ENCODE measurements around the gene FMO4.

The FMO4 gene

DNA sequence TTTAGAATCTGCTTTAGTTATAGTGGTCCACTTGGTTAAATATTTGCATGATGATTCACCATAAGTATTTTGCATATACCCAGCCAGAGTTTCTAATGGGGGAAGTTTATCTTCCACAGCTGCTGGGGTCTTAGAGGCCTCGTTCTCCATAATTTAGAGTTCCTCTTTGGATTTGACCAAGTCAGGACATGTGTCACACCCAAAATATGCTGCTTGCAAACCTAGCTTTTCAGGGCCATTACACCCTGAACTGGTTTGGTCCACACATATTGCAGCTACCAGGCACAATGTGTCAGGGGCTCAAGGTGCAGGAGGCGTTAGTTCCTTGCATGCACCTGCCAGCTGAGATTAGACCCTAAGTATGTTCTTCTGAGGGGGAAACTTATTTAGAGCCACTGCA, 17.1 kb upstream of the FMO4 start:
- no peak for DNase-seq (ENCODE audit: low spot score)
- in situ Hi-C loops (cut with MboI; ENCODE audit: low sequenced_read_pairs, unreplicated experiment): no loop called here

DNA sequence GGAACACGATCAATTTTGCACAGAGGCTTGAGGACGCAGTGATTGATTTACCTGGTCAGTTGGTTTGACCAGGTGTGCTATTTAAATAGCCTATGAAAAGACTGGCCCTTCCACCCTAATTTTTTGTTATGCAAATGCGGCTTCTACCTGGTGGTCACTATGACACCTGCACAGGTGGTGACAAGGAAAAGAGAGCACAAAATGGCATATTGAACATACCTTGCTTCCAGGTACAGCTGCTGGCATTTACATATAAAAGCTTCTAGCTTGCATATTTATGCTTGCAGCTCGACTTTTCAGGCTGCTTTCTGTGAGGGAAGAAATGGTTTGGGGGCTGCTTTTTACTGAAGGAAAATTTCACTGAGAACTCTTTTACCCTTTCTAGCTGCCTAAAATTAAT, 15.3 kb upstream of the FMO4 start:
- DNase-seq (ENCODE audit: low spot score): no peak
- in situ Hi-C loops (cut with MboI; ENCODE audit: low sequenced_read_pairs, unreplicated experiment): no loop called here
- TF ChIP-seq CTCF (IDR thresholded peaks at IDR 0.05; ENCODE audit: borderline replicate concordance, control extremely low read depth, extremely low read depth, insufficient read depth, missing control alignments): no peak

More for the DNA sequence above, 17.1 kb upstream of the FMO4 start:
- no peak for TF ChIP-seq CTCF (IDR thresholded peaks at IDR 0.05; ENCODE audit: borderline replicate concordance, control extremely low read depth, extremely low read depth, insufficient read depth, missing control alignments)

DNA sequence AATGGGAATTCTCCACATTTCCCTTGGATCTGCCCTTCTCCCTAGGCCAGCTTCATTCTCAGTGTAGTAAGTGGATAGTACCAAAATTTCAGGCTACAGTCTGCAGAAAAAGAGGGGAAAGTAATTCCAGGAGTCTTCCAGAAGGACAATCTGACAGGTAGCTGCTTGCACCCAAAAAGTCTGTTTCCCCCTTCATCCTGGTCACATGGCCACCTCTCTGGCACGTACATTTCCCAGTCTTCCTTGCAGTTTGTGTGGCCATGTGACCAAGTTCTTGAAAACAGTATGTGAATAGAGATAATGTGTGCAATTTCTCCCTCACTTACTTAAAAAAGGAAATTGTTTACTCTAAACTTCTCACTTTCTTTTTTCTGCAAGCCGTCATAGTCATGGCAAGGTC, 14.6 kb upstream of the FMO4 start:
- TF ChIP-seq CTCF (IDR thresholded peaks at IDR 0.05; ENCODE audit: borderline replicate concordance, control extremely low read depth, extremely low read depth, insufficient read depth, missing control alignments): no peak
- in situ Hi-C loops (cut with MboI; ENCODE audit: low sequenced_read_pairs, unreplicated experiment): no loop called here
- DNase-seq (ENCODE audit: low spot score): no peak

GRCh38 chr1:171300401-171300800, 13.6 kb upstream of the FMO4 start:
- no peak for TF ChIP-seq CTCF (IDR thresholded peaks at IDR 0.05; ENCODE audit: borderline replicate concordance, control extremely low read depth, extremely low read depth, insufficient read depth, missing control alignments)
- DNase-seq (ENCODE audit: low spot score): no peak
- in situ Hi-C loops (cut with MboI; ENCODE audit: low sequenced_read_pairs, unreplicated experiment): no loop called here

DNA sequence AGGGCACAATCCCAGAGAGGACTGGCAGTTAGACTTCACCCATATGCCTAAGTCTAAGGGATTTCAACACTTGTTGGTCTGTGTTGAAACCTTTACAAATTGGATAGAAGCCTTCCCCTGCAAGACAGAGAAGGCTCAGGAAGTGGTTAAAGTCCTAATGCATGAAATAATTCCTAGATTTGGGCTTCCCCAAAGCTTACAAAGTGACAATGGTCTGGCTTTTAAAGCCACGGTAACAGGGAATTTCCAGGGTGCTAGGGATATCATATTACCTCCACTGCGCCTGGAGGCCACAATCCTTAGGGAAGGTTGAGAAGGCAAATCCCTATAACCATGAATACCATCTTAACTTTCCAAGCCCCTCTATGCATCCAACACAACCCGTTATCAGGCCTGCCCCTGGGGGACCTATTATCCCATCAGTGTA, 3.3 kb upstream of the FMO4 start:
- in situ Hi-C loops (cut with MboI; ENCODE audit: low sequenced_read_pairs, unreplicated experiment): no loop called here
- no peak for TF ChIP-seq CTCF (IDR thresholded peaks at IDR 0.05; ENCODE audit: borderline replicate concordance, control extremely low read depth, extremely low read depth, insufficient read depth, missing control alignments)
- DNase-seq (ENCODE audit: low spot score): no peak

GRCh38 chr1:171311771-171312558, 2.0 kb upstream of the FMO4 start:
- in situ Hi-C loops (cut with MboI; ENCODE audit: low sequenced_read_pairs, unreplicated experiment): no loop called here
- no peak for DNase-seq (ENCODE audit: low spot score)
- no peak for TF ChIP-seq CTCF (IDR thresholded peaks at IDR 0.05; ENCODE audit: borderline replicate concordance, control extremely low read depth, extremely low read depth, insufficient read depth, missing control alignments)

Data from GM13976 (cell line).